KMS-11 (cell line): ENCODE measurements around the gene PXN.
A peak's percentile ranks its signal among the peaks of the same experiment; 100 is the strongest.

Source experiments
- H2AFZ ChIP-seq: fragments of 200-600 bp; sonication (generic); 2 replicates; pipeline ENCODE4 v1.6.1; 2016; ENCODE audit warnings: antibody characterized with exemption, mixed run types, low read depth
- H3K27ac ChIP-seq: fragments of 200-600 bp; sonication (generic); 2 replicates; pipeline ENCODE4 v1.6.1; 2016; ENCODE audit warnings: mild to moderate bottlenecking, mixed run types
- H3K27me3 ChIP-seq: fragments of 200-600 bp; sonication (generic); 2 replicates; pipeline ENCODE4 v1.6.1; 2017; ENCODE audit warnings: mild to moderate bottlenecking, low read depth, mixed run types, moderate library complexity; ENCODE audit not compliant: insufficient read depth
- H3K36me3 ChIP-seq: fragments of 200-600 bp; sonication (generic); 2 replicates; pipeline ENCODE4 v1.6.1; 2017; ENCODE audit warnings: mild to moderate bottlenecking, mixed run types; ENCODE audit not compliant: insufficient read depth
- H3K4me1 ChIP-seq: fragments of 200-600 bp; sonication (generic); 2 replicates; pipeline ENCODE4 v1.6.1; 2016; ENCODE audit warnings: mild to moderate bottlenecking, low read depth, mixed run types; ENCODE audit not compliant: poor library complexity, severe bottlenecking
- H3K4me2 ChIP-seq: fragments of 200-600 bp; sonication (generic); 2 replicates; pipeline ENCODE4 v1.7.0; 2016; ENCODE audit warnings: mild to moderate bottlenecking, mixed run types
- H3K4me3 ChIP-seq: fragments of 200-600 bp; sonication (generic); IDR thresholded peaks from 2 replicates; pipeline ENCODE4 v1.6.1; 2017; ENCODE audit warnings: low read depth, low read length, mixed read lengths; ENCODE audit not compliant: insufficient read depth
- H3K79me2 ChIP-seq: fragments of 200-600 bp; sonication (generic); 2 replicates; pipeline ENCODE4 v1.6.1; 2016; ENCODE audit warnings: low read depth, mixed run types; ENCODE audit not compliant: insufficient read depth
- H3K9ac ChIP-seq: fragments of 200-600 bp; sonication (generic); 2 replicates; pipeline ENCODE4 v1.6.1; 2016; ENCODE audit warnings: mild to moderate bottlenecking, mixed run types
- H4K20me1 ChIP-seq: fragments of 200-600 bp; sonication (generic); 2 replicates; pipeline ENCODE4 v1.6.1; 2016; ENCODE audit warnings: mild to moderate bottlenecking, mixed run types; ENCODE audit not compliant: insufficient read depth
- CTCF ChIP-seq: fragments of 200-600 bp; sonication (generic); conservative IDR thresholded peaks from 2 replicates; pipeline ENCODE4 v1.6.1; 2017; ENCODE audit warnings: low read depth, mild to moderate bottlenecking, antibody characterized with exemption, low read length, moderate library complexity, mixed read lengths

PXN gene

GRCh38 chr12:120204171-120204570, 61.4 kb downstream of the PXN start:
- H3K27ac ChIP-seq = no peak overlapping the region
- H3K27me3 ChIP-seq = no peaks in the 10 kb centered on the region
- H2AFZ ChIP-seq = no peak overlapping the region
- H3K4me2 ChIP-seq = no peak overlapping the region
- peaks cover 7% of the 10 kb centered on the region for H3K4me1 ChIP-seq
- no peak for TF ChIP-seq CTCF
- H3K9ac ChIP-seq = no peak overlapping the region
- peaks cover 18% of the 10 kb centered on the region for H3K79me2 ChIP-seq
- no peak overlapping the region for H3K4me3 ChIP-seq
- 0 out of 2 replicates have a peak, but pooled peaks cover 3% of the 10 kb centered on the region for H4K20me1 ChIP-seq
- H3K36me3 ChIP-seq = no peaks in the 10 kb centered on the region

GRCh38 chr12:120200364-120200800, 65.1 kb downstream of the PXN start:
- Histone ChIP-seq H4K20me1 (peaks cover 3% of the 10 kb centered on the region; the same call in 1 of the 2 replicates), H3K79me2 (peaks cover 38% of the 10 kb centered on the region), H3K9ac (peak overlapping the region; percentile 92), H3K27ac (peak overlapping the region; percentile 91), H3K4me2 (peak overlapping the region; percentile 92), H2AFZ (no peak overlapping the region), H3K4me3 (no peak overlapping the region), H3K36me3 (0 out of 2 replicates have a peak, but pooled peaks cover 3% of the 10 kb centered on the region), H3K27me3 (no peaks in the 10 kb centered on the region), H3K4me1 (peaks cover 43% of the 10 kb centered on the region)
- no peak for TF ChIP-seq CTCF

- Histone ChIP-seq H3K27me3 (no peaks in the 10 kb centered on the region), H3K79me2 (peaks cover 43% of the 10 kb centered on the region), H3K36me3 (0 out of 2 replicates have a peak, but pooled peaks cover 3% of the 10 kb centered on the region)
These were observed 65.8 kb downstream of the PXN start for GRCh38 chr12:120199595-120200306.

GRCh38 chr12:120199025-120199424, 66.5 kb downstream of the PXN start:
- no peak for TF ChIP-seq CTCF
- Histone ChIP-seq H3K4me3 (no peak overlapping the region), H2AFZ (no peak overlapping the region), H3K36me3 (0 out of 2 replicates have a peak, but pooled peaks cover 3% of the 10 kb centered on the region), H3K4me2 (peak overlapping the region; percentile 92), H3K27me3 (no peaks in the 10 kb centered on the region), H3K9ac (peak overlapping the region; percentile 92; the same call in 1 of the 2 replicates), H3K4me1 (peaks cover 47% of the 10 kb centered on the region), H4K20me1 (peaks cover 3% of the 10 kb centered on the region; the same call in 1 of the 2 replicates), H3K27ac (peak overlapping the region; percentile 91; the same call in 1 of the 2 replicates), H3K79me2 (peaks cover 50% of the 10 kb centered on the region)

More at GRCh38 chr12:120199595-120200306, 65.8 kb downstream of the PXN start:
- Histone ChIP-seq H3K4me3 (no peak overlapping the region), H3K4me2 (peak overlapping the region; percentile 92), H3K4me1 (peaks cover 47% of the 10 kb centered on the region), H2AFZ (no peak overlapping the region), H4K20me1 (peaks cover 3% of the 10 kb centered on the region; the same call in 1 of the 2 replicates), H3K27ac (peak overlapping the region; percentile 91), H3K9ac (peak overlapping the region; percentile 92)
- no peak for TF ChIP-seq CTCF
